Transverse colon (tissue), 4 donors: ENCODE measurements around the gene PARN. TPM values are rescaled to one million over a fixed set of nuclear protein-coding genes. Genes with fewer than 3 reads are reported as not detected.

ENCODE experiments used
- DNase-seq: peaks from one replicate; pipeline ENCODE4 v3.0.0-alpha.2; 2019
- H3K27ac ChIP-seq, 4 donors: fragments of 200-600 bp; sonication (generic); 2 replicates each; pipeline ENCODE4 v1.5.1; 2016 to 2018; ENCODE audit warnings: inconsistent platforms in 4 of 4
- H3K27me3 ChIP-seq: fragments of 200-600 bp; sonication (generic); 2 replicates; pipeline ENCODE4 v1.5.1; 2017; ENCODE audit warnings: inconsistent platforms
- H3K36me3 ChIP-seq, 4 donors: fragments of 200-600 bp; sonication (generic); 2 replicates each; pipeline ENCODE4 v1.5.1; 2017 to 2019; ENCODE audit warnings: inconsistent platforms in 4 of 4
- H3K4me1 ChIP-seq, 4 donors: fragments of 200-600 bp; sonication (generic); 2 replicates each; pipeline ENCODE4 v1.5.1; 2017 to 2020; ENCODE audit warnings: inconsistent platforms in 4 of 4
- H3K4me3 ChIP-seq, 4 donors: fragments of 200-600 bp; sonication (generic); 1 replicate in 1 of 4; 2 replicates in 3 of 4; pipeline versions ENCODE4 v1.5.1 to v1.6.1; 2017 to 2019; ENCODE audit warnings: inconsistent platforms in 4 of 4
- H3K9me3 ChIP-seq, 2 donors: fragments of 200-600 bp; sonication (generic); 2 replicates each; pipeline ENCODE4 v1.5.1; 2017 to 2019; ENCODE audit warnings: inconsistent platforms in 2 of 2
- CTCF ChIP-seq, 5 experiments: fragments of 200-600 bp in 3 of 5; fragments of 450-650 bp in 2 of 5; sonication (generic) in 3 of 5; IDR thresholded peaks; 1 replicate in 2 of 5; 2 replicates in 3 of 5; pipeline ENCODE4 v1.5.1; 2016 to 2017; ENCODE audit warnings: antibody characterized with exemption in 5 of 5, inconsistent platforms in 3 of 5, mild to moderate bottlenecking in 2 of 5, moderate library complexity in 1 of 5
- EP300 ChIP-seq: sonication (generic); formaldehyde crosslinking; IDR thresholded peaks from one replicate; pipeline ENCODE4 v1.6.1; 2017; ENCODE audit warnings: antibody characterized with exemption, low read depth
- POLR2A ChIP-seq: fragments of 450-650 bp; IDR thresholded peaks from one replicate; pipeline ENCODE4 v1.6.1; 2016; ENCODE audit warnings: antibody characterized with exemption, mild to moderate bottlenecking, moderate library complexity
- POLR2AphosphoS5 ChIP-seq, 3 donors: sonication (generic); formaldehyde crosslinking; IDR thresholded peaks; one replicate each; pipeline ENCODE4 v1.6.1; 2016; ENCODE audit warnings: antibody characterized with exemption in 3 of 3
- WGBS, 2 donors: methylation state at CpG; one replicate each; pipeline ENCODE4 v1.1.5; 2018; ENCODE audit warnings: low coverage in 1 of 2; 5-methylcytosine and 5-hydroxymethylcytosine counted together
- in situ Hi-C, 4 donors: fragments of 200-750 bp; cut with MboI; loops; one replicate each; pipeline versions ENCODE4 v1.15.0 to v1.15.1; 2017; ENCODE audit warnings: low sequenced_read_pairs in 3 of 4, low pct_ligation_motif_present in 1 of 4, low pct_unique_long_range_greater_than_20kb in 1 of 4
- intact Hi-C: fragments of 100-400 bp; cut with DNase I; formaldehyde crosslinking; loops from one replicate; pipeline ENCODE4 v1.15.1; 2023; ENCODE audit warnings: low total_unique reads
- total RNA-seq, 4 donors: library from RNA; depleted of rRNA; stranded (reverse); fragments of >200 nt; gene quantifications; one replicate each; pipeline ENCODE4 v1.1.0, GENCODE V29; 2016

The PARN gene
- total RNA-seq, 4 donors from 2014 or later = 26.9 to 57.3 (median 34.1) TPM

DNA sequence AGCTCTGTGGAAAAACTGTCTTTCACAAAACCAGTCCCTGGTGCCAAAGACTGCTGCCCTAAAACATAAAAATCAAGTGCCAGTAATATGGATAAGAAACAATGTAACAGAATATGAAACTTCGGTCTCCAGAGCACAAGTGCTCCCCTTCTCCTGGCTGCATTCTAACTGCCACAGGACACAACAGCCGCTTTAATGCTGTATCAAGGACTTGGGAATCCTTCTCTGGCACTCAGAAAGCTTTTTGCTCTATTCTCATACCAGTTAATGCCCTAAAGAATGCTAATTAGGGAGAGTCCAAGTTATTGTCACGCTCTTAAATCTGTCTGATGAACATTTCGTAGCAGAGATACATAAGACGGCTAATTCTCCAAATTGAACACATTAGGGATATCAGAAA is 90.9 kb downstream of the PARN start:
- WGBS, 2 donors = 94 to 95% methylated on average over 4 to 5 of the region's 5 CpGs
- H3K27ac ChIP-seq = no peak overlapping the region
- H3K4me3 ChIP-seq = no peak overlapping the region
- no peak for TF ChIP-seq CTCF (IDR thresholded peaks at IDR 0.05)
- no peak for TF ChIP-seq EP300
- no peak for TF ChIP-seq POLR2A
- TF ChIP-seq POLR2AphosphoS5 (IDR thresholded peaks at IDR 0.05) = no peak
- no peaks in the 10 kb centered on the region for H3K27me3 ChIP-seq
- in situ Hi-C loops (loop anchor here in 3 of 4 donors (25.0 kb wide), 3 partner anchors 252 to 627 kb away; partner anchors contain the start of gene ERCC4 (in 1 of the 3)), intact Hi-C loops (no loop called here)
- no peaks in the 10 kb centered on the region for H3K9me3 ChIP-seq
- H3K36me3 ChIP-seq = peaks cover 0 to 22% (median 1%) of the 10 kb centered on the region in 4 donors
- DNase-seq = no peak
- H3K4me1 ChIP-seq = no peaks in the 10 kb centered on the region

GRCh38 chr16:14538604-14539003 is 91.5 kb downstream of the PARN start:
- no peak overlapping the region for H3K27ac ChIP-seq
- TF ChIP-seq CTCF (IDR thresholded peaks at IDR 0.05) (no peak), POLR2AphosphoS5 (IDR thresholded peaks at IDR 0.05) (no peak), POLR2A (no peak)
- H3K27me3 ChIP-seq = no peaks in the 10 kb centered on the region
- in situ Hi-C loops = loop anchor here in 3 of 4 donors (25.0 kb wide), 3 partner anchors 251 to 626 kb away; partner anchors contain the start of gene ERCC4 (in 1 of the 3)
- H3K4me1 ChIP-seq = no peaks in the 10 kb centered on the region
- peaks cover 0 to 19% (median 1%) of the 10 kb centered on the region in 4 donors for H3K36me3 ChIP-seq
- H3K9me3 ChIP-seq = no peaks in the 10 kb centered on the region
- H3K4me3 ChIP-seq = no peak overlapping the region
- no peak for DNase-seq
- intact Hi-C loops = no loop called here
- WGBS, 2 donors = 98 to 100% methylated on average over 7 of the region's 7 CpGs

DNA sequence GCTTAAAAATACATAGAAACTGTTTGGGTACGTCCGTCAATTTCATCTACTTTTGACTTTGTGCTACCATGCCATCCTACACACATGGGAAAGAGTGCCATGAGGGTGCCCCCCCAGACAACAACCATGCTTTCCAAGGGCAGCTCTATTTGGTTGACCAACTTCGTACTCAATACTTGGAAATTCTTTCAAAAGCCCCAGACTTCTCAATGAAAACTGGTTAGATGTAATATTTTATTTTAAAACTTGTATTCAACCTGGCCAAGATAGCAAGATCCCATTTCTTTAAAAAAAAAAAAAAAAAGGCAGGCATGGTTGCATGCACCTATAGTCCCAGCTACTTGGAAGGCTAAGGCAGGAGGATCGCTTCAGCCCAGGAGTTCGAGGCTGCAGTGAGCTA is 98.4 kb downstream of the PARN start:
- no peaks in the 10 kb centered on the region for H3K36me3 ChIP-seq
- TF ChIP-seq CTCF (IDR thresholded peaks at IDR 0.05) (no peak), POLR2A (no peak), EP300 (no peak), POLR2AphosphoS5 (IDR thresholded peaks at IDR 0.05) (no peak)
- peaks cover 0 to 15% (median 6%) of the 10 kb centered on the region in 4 donors for H3K4me1 ChIP-seq
- intact Hi-C loops (no loop called here), in situ Hi-C loops (loop anchor here in 3 of 4 donors (25.0 kb wide), 3 partner anchors 244 to 619 kb away; partner anchors contain the start of gene ERCC4 (in 1 of the 3))
- H3K9me3 ChIP-seq = no peaks in the 10 kb centered on the region
- WGBS, 2 donors = 98 to 99% methylated on average over 5 of the region's 5 CpGs
- no peaks in the 10 kb centered on the region for H3K27me3 ChIP-seq
- no peak for DNase-seq
- no peak overlapping the region for H3K27ac ChIP-seq
- no peak overlapping the region for H3K4me3 ChIP-seq

GRCh38 chr16:14531101-14531500 is 99.0 kb downstream of the PARN start:
- peaks cover 0 to 15% (median 6%) of the 10 kb centered on the region in 4 donors for H3K4me1 ChIP-seq
- TF ChIP-seq POLR2A (no peak), CTCF (IDR thresholded peaks at IDR 0.05) (no peak), POLR2AphosphoS5 (IDR thresholded peaks at IDR 0.05) (no peak), EP300 (no peak)
- in situ Hi-C loops = loop anchor here in 3 of 4 donors (25.0 kb wide), 3 partner anchors 244 to 619 kb away; partner anchors contain the start of gene ERCC4 (in 1 of the 3)
- intact Hi-C loops = no loop called here
- 91 to 92% methylated on average over 3 of the region's 3 CpGs for WGBS, 2 donors
- no peaks in the 10 kb centered on the region for H3K36me3 ChIP-seq
- DNase-seq = no peak
- no peaks in the 10 kb centered on the region for H3K9me3 ChIP-seq
- no peak overlapping the region for H3K4me3 ChIP-seq
- no peak overlapping the region for H3K27ac ChIP-seq
- H3K27me3 ChIP-seq = no peaks in the 10 kb centered on the region
